ENCODE measurements around the gene MAP7. TPM values are rescaled to one million over a fixed set of nuclear protein-coding genes. Genes with fewer than 3 reads are reported as not detected.

MAP7 gene
- total and polyA plus RNA-seq, 8 donors = 15.7 to 22.0 (median 17.3) TPM

- Histone ChIP-seq H3K4me1 (peaks cover 0 to 3% of the 10 kb centered on the region in 2 donors), H3K9me3 (no peaks in the 10 kb centered on the region), H3K27ac (no peak overlapping the region), H3K36me3 (no peaks in the 10 kb centered on the region), H3K4me3 (no peak overlapping the region), H3K27me3 (peaks cover 3 to 11% of the 10 kb centered on the region in 2 donors)
- no peak for ATAC-seq
- TF ChIP-seq, protein P1, sequence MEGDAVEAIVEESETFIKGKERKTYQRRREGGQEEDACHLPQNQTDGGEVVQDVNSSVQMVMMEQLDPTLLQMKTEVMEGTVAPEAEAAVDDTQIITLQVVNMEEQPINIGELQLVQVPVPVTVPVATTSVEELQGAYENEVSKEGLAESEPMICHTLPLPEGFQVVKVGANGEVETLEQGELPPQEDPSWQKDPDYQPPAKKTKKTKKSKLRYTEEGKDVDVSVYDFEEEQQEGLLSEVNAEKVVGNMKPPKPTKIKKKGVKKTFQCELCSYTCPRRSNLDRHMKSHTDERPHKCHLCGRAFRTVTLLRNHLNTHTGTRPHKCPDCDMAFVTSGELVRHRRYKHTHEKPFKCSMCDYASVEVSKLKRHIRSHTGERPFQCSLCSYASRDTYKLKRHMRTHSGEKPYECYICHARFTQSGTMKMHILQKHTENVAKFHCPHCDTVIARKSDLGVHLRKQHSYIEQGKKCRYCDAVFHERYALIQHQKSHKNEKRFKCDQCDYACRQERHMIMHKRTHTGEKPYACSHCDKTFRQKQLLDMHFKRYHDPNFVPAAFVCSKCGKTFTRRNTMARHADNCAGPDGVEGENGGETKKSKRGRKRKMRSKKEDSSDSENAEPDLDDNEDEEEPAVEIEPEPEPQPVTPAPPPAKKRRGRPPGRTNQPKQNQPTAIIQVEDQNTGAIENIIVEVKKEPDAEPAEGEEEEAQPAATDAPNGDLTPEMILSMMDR (IDR thresholded peaks at IDR 0.05) = no peak
- intact Hi-C loops (cut with DNase I) = no loop called here
- no peak for DNase-seq
These were observed 5.9 kb downstream of the MAP7 start for GRCh38 chr6:136544326-136544725.

DNA sequence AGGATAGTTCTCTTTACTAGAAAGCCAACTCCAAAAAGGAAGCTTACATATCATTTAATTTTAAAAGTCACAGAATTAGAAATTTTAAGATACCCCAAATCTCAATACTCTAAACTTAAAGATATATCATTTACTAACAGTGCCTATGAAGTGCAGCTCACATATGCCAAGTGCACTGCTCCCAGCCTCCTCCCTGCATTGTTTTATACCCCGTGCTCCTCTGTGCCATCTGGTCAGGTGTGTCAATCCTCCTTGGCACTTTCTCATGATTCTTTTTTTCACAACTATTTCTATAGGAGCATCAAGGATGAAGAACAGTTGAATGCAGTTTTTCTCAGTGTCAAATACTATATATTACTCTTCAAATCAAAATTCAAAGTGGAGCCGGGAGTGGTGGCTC is 8.8 kb downstream of the MAP7 start:
- no peaks in the 10 kb centered on the region for H3K36me3 ChIP-seq
- H3K27ac ChIP-seq = no peak overlapping the region
- ATAC-seq (no peak), DNase-seq (no peak)
- TF ChIP-seq, protein P1 (IDR thresholded peaks at IDR 0.05) = no peak
- H3K9me3 ChIP-seq = no peaks in the 10 kb centered on the region
- intact Hi-C loops (cut with DNase I) = no loop called here
- no peaks in the 10 kb centered on the region for H3K4me1 ChIP-seq
- H3K4me3 ChIP-seq = no peak overlapping the region
- no peaks in the 10 kb centered on the region for H3K27me3 ChIP-seq

GRCh38 chr6:136539967-136540652 is 10.1 kb downstream of the MAP7 start:
- ATAC-seq = no peak
- intact Hi-C loops (cut with DNase I) = no loop called here
- Histone ChIP-seq H3K9me3 (peaks cover 0 to 2% of the 10 kb centered on the region in 2 donors), H3K4me3 (no peak overlapping the region), H3K27ac (no peak overlapping the region), H3K36me3 (no peaks in the 10 kb centered on the region), H3K27me3 (no peaks in the 10 kb centered on the region), H3K4me1 (no peaks in the 10 kb centered on the region)
- no peak for DNase-seq
- TF ChIP-seq, protein P1 (IDR thresholded peaks at IDR 0.05) = no peak

GRCh38 chr6:136538836-136539235 is 11.4 kb downstream of the MAP7 start:
- H3K9me3 ChIP-seq = peaks cover 0 to 2% of the 10 kb centered on the region in 2 donors
- no peaks in the 10 kb centered on the region for H3K36me3 ChIP-seq
- no peak overlapping the region for H3K27ac ChIP-seq
- TF ChIP-seq, protein P1 (IDR thresholded peaks at IDR 0.05) = no peak
- ATAC-seq = no peak
- H3K4me3 ChIP-seq = no peak overlapping the region
- no peak for DNase-seq
- intact Hi-C loops (cut with DNase I) = no loop called here
- H3K4me1 ChIP-seq = no peaks in the 10 kb centered on the region
- H3K27me3 ChIP-seq = no peaks in the 10 kb centered on the region

- H3K4me3 ChIP-seq = no peak overlapping the region
- no peak overlapping the region for H3K27ac ChIP-seq
- H3K9me3 ChIP-seq = peaks cover 0 to 2% of the 10 kb centered on the region in 2 donors
- TF ChIP-seq, protein P1 (IDR thresholded peaks at IDR 0.05) = no peak
- intact Hi-C loops (cut with DNase I) = no loop called here
- H3K36me3 ChIP-seq = no peaks in the 10 kb centered on the region
- no peaks in the 10 kb centered on the region for H3K4me1 ChIP-seq
- DNase-seq (no peak), ATAC-seq (no peak)
- no peaks in the 10 kb centered on the region for H3K27me3 ChIP-seq
These were observed 14.2 kb downstream of the MAP7 start for GRCh38 chr6:136535880-136536650.
